Activated B cell treated with CpG ODN at 0.5 μM for 24 hours (primary cell): ENCODE measurements around the gene ARHGAP25. TPM values are rescaled to one million over a fixed set of nuclear protein-coding genes. Genes with fewer than 3 reads are reported as not detected.

Source experiments
- ATAC-seq: fragments of 200-7000 bp; cut with Tn5 transposase; one replicate; pipeline ENCODE4 v1.10.0; 2021; ENCODE audit warnings: low read depth, mild to moderate bottlenecking, moderate library complexity
- CTCF ChIA-PET: fragments of 350-600 bp; sonication (Branson Sonifier 250); formaldehyde crosslinking; loops from one replicate; lab custom pipeline; 2021; ENCODE audit warnings: antibody characterized with exemption; lab: Charles Lee
- POLR2A ChIA-PET: fragments of 350-600 bp; sonication (Branson Sonifier 250); formaldehyde crosslinking; loops from one replicate; lab custom pipeline; 2021; ENCODE audit warnings: antibody characterized with exemption; lab: Charles Lee
- DNase-seq: peaks from one replicate; pipeline ENCODE4 v3.0.0; 2022
- H3K27ac Mint-ChIP-seq: one replicate; pipeline ENCODE4 v1.8.0; 2020; ENCODE audit warnings: mixed read lengths
- H3K27me3 Mint-ChIP-seq: one replicate; pipeline ENCODE4 v1.8.0; 2021; ENCODE audit warnings: mixed read lengths
- H3K36me3 Mint-ChIP-seq: one replicate; pipeline ENCODE4 v1.8.0; 2021; ENCODE audit warnings: low read depth, mixed read lengths
- H3K4me1 Mint-ChIP-seq: one replicate; pipeline ENCODE4 v1.8.0; 2021; ENCODE audit warnings: mixed read lengths
- H3K4me3 Mint-ChIP-seq: one replicate; pipeline ENCODE4 v1.8.0; 2020; ENCODE audit warnings: mild to moderate bottlenecking, mixed read lengths
- H3K9me3 Mint-ChIP-seq: one replicate; pipeline ENCODE4 v1.8.0; 2020; ENCODE audit warnings: mixed read lengths
- CTCF ChIP-seq: fragments of 200-600 bp; IDR thresholded peaks from one replicate; pipeline ENCODE4 v1.8.0; 2022; ENCODE audit warnings: antibody characterized with exemption, mild to moderate bottlenecking
- intact Hi-C: fragments of 100-400 bp; cut with micrococcal nuclease; formaldehyde crosslinking; loops from one replicate; pipeline ENCODE4 v1.15.1; 2024
- total RNA-seq: library from RNA; stranded (reverse); gene quantifications from 2 replicates; pipeline ENCODE4 v1.2.3, GENCODE V29; 2022

ARHGAP25 gene
- total RNA-seq, 1 donor from 2014 or later = 336 TPM

GRCh38 chr2:68812251-68812650, 77.6 kb downstream of the ARHGAP25 start:
- TF ChIP-seq CTCF = no peak
- H3K27me3 Mint-ChIP-seq = no peaks in the 10 kb centered on the region
- ATAC-seq (no peak), DNase-seq (no peak)
- ChIA-PET CTCF (interaction anchor here (0.6 to 1.6 kb wide), 3 partner anchors 60 to 96 kb away, joined by 5 to 7 read pairs (median 6); no protein-coding TSS in a partner anchor), POLR2A (interaction anchor here (1.3 to 3.7 kb wide), 5 partner anchors 21 to 60 kb away, joined by 5 to 46 read pairs (median 7); no protein-coding TSS in a partner anchor)
- H3K9me3 Mint-ChIP-seq = no peaks in the 10 kb centered on the region
- H3K27ac Mint-ChIP-seq = peak overlapping the region; percentile 87
- intact Hi-C loops = no loop called here
- H3K36me3 Mint-ChIP-seq = peaks cover 62% of the 10 kb centered on the region
- no peak overlapping the region for H3K4me3 Mint-ChIP-seq
- peaks cover 53% of the 10 kb centered on the region for H3K4me1 Mint-ChIP-seq

DNA sequence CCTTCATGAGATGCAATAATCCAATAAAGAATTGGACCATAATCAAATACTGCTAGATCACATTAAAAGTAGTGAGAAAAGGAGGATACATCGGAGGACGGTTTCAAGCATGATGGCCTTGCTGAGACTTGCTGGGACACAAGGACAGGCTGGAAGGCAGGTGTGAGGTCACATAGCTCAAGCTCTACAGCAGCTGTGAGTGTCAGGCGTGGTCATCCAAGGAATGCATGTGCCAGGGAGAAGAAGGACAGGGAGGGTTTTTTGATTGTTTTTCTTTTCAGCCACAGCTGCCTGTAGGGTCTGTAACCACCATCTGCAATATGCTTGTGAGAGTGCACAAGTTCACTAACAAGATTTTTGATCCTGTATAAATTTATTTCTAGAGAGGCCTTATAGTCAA, 79.0 kb downstream of the ARHGAP25 start:
- CTCF ChIA-PET = interaction anchor here (1.0 kb wide), 1 partner anchor 61 kb away, joined by 3 read pairs; no protein-coding TSS in a partner anchor
- Mint-ChIP-seq H3K27ac (peak overlapping the region; percentile 2), H3K36me3 (peaks cover 73% of the 10 kb centered on the region), H3K4me1 (peaks cover 39% of the 10 kb centered on the region), H3K9me3 (no peaks in the 10 kb centered on the region), H3K27me3 (no peaks in the 10 kb centered on the region), H3K4me3 (no peak overlapping the region)
- ATAC-seq (no peak), DNase-seq (no peak)
- TF ChIP-seq CTCF = no peak
- POLR2A ChIA-PET = no interaction called here
- intact Hi-C loops = no loop called here

DNA sequence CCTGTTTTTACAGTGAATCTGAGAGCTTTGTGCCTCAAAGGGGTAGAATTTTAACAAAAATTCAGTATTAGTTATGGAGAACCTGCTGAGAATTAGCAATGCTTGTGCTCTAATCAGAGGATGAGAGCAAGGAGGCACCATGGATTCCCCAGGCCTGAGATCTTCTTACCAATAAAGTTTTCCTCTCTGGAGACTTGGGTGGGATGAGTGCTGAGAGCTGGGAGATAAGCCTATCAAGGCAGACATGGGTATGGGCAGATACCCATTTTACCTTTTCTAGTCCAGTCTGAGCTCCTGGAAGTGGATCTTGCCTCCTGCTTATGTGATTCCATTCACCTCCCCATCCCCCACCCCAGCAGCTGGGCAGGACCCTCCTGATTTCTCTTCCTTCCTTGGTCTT, 82.7 kb downstream of the ARHGAP25 start:
- peaks cover 7% of the 10 kb centered on the region for H3K4me1 Mint-ChIP-seq
- POLR2A ChIA-PET = interaction anchor here (1.4 kb wide), 1 partner anchor 66 kb away, joined by 3 read pairs; no protein-coding TSS in a partner anchor

DNA sequence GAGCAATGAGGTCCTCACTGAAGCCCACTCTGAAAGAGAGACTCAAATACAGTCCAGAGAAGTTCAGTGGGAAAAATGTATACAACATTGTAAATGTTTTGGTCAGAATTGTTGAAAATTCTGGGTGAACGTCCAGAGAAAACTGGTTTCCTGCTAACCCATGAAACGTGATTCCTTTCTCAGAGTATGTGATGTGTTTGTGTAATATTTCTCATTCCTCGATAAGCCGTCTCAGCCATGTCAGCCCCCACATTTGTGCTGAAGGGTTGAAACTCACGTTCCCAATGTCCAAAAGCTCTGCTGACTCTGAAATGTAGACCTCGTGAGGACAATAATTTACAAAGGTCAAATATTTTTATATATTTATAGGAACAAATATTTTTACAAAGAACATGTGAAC, 84.9 kb downstream of the ARHGAP25 start:
- ChIA-PET CTCF (interaction anchor here (1.5 to 3.5 kb wide), 2 partner anchors 40 to 68 kb away, joined by 3 to 8 read pairs; no protein-coding TSS in a partner anchor), POLR2A (interaction anchor here (0.8 to 2.7 kb wide), 3 partner anchors 10 to 57 kb away, joined by 3 to 12 read pairs (median 4); no protein-coding TSS in a partner anchor)
- DNase-seq = no peak
- H3K4me1 Mint-ChIP-seq = peaks cover 12% of the 10 kb centered on the region
- peaks cover 88% of the 10 kb centered on the region for H3K36me3 Mint-ChIP-seq
- TF ChIP-seq CTCF = no peak
- no peak overlapping the region for H3K4me3 Mint-ChIP-seq
- no peaks in the 10 kb centered on the region for H3K27me3 Mint-ChIP-seq
- intact Hi-C loops = no loop called here
- H3K27ac Mint-ChIP-seq = no peak overlapping the region
- no peak for ATAC-seq
- no peaks in the 10 kb centered on the region for H3K9me3 Mint-ChIP-seq

More for the DNA sequence above, 82.7 kb downstream of the ARHGAP25 start:
- DNase-seq = no peak
- H3K9me3 Mint-ChIP-seq = no peaks in the 10 kb centered on the region
- intact Hi-C loops = loop anchor here (1.0 kb wide), 1 partner anchor 10 kb away; no protein-coding TSS in a partner anchor
- H3K36me3 Mint-ChIP-seq = peaks cover 87% of the 10 kb centered on the region
- no peak overlapping the region for H3K4me3 Mint-ChIP-seq
- H3K27ac Mint-ChIP-seq = peak overlapping the region; percentile 59
- CTCF ChIA-PET = interaction anchor here (1.1 to 3.2 kb wide), 3 partner anchors 19 to 108 kb away, joined by 3 to 19 read pairs (median 4); no protein-coding TSS in a partner anchor
- no peak for ATAC-seq
- H3K27me3 Mint-ChIP-seq = no peaks in the 10 kb centered on the region
- TF ChIP-seq CTCF = no peak

DNA sequence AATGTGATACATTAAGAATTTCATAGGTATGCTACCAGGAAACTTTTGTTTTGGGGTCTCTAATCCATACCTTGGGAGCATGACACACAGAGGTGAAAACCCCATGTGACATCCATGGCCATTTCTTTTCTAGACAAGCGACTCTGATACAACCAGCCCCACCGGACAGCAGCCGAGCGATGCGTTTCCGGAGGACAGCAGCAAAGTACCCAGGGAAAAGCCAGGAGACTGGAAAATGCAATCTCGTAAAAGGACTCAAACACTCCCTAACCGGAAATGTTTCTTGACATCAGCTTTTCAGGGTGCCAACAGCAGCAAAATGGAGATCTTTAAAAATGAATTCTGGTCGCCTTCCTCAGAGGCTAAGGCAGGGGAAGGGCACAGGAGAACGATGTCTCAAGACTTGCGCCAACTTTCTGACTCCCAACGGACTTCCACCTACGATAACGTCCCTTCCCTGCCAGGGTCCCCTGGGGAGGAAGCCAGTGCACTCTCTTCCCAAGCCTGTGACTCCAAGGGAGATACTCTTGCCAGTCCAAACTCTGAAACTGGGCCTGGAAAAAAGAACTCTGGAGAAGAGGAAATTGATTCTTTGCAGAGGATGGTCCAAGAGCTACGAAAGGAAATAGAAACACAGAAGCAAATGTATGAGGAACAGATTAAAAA, 87.7 kb downstream of the ARHGAP25 start:
- intact Hi-C loops = loop anchor here (2.0 kb wide), 1 partner anchor 14 kb away; no protein-coding TSS in a partner anchor
- Mint-ChIP-seq H3K4me3 (no peak overlapping the region), H3K9me3 (no peaks in the 10 kb centered on the region), H3K27ac (peak overlapping the region; percentile 56), H3K4me1 (peaks cover 25% of the 10 kb centered on the region), H3K36me3 (peaks cover 92% of the 10 kb centered on the region), H3K27me3 (no peaks in the 10 kb centered on the region)
- POLR2A ChIA-PET = interaction anchor here (1.1 to 3.2 kb wide), 6 partner anchors 11 to 86 kb away, joined by 3 to 12 read pairs (median 4); no protein-coding TSS in a partner anchor
- no peak for TF ChIP-seq CTCF
- ATAC-seq = no peak
- CTCF ChIA-PET = interaction anchor here (0.7 to 3.5 kb wide), 5 partner anchors 15 to 73 kb away, joined by 3 to 8 read pairs (median 4); no protein-coding TSS in a partner anchor
- no peak for DNase-seq
